GM19023 (cell line): Measurements from ENCODE around the gene CD36.
"Not testable (repeated sequence)": the region's sequence is repeated elsewhere in the genome, so short reads cannot be mapped to it uniquely, and the experiment has no call there.

ENCODE experiments used
- ATAC-seq: cut with Tn5 transposase; IDR thresholded peaks from one replicate; pipeline ENCODE4 v1.9.1; 2021; ENCODE audit warnings: mild to moderate bottlenecking, moderate library complexity; ENCODE audit not compliant: unreplicated experiment

The CD36 gene

DNA sequence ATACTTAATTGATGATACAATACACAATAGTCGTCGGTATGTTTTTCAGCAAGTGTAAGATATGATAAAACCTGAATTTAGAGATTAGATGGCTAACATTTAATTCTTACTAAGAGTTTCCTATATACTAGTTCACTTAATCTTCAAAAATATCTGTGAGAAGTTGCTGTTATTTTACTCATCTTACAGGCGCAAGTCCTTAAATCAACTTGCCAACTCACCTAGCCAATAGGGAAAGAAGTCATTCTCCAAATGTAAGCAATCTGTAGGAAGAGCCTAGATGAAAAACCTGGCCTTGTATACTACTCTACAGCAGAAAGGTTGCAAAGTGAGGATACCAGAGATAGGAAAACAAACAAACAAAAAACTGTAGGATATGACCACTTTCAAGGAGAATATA, 10.6 kb downstream of the CD36 start:
- no peak for ATAC-seq

DNA sequence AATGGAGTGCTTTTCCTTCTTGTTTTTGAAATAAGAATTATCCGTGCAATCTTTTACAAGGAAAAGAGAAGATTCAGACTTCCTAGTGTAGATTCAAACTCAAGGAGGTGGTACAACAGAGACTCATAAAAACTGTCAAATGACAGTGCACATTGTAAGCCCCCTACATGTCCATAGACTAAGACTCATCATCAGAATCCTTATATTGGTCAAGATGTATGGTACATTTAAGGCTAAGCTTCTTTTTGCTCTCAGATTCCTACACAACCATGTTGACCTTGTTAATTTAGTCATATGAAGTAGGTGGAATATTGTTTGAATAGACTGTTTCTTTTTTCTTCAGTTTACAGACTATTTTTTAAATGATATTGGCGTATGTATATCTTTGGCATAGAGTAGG, 11.6 kb downstream of the CD36 start:
- ATAC-seq: no peak

DNA sequence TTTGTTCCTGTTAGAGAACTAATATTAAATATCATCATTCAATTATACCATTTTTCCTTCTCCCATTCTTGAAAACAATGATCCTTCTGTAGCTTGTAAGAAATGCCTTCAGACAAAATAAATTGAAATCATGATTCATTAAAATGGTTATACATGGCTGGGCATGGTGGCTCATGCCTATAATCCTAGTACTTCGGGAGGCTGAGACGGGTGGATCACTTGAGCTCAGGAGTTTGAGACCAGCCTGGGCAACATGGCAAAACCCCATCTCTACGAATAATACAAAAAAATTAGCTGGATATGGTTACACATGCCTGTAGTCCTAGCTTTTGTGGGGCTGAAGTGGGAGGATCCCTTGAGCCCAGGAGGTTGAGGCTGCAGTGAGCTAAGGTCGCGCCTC, 13.0 kb downstream of the CD36 start:
- no peak for ATAC-seq

DNA sequence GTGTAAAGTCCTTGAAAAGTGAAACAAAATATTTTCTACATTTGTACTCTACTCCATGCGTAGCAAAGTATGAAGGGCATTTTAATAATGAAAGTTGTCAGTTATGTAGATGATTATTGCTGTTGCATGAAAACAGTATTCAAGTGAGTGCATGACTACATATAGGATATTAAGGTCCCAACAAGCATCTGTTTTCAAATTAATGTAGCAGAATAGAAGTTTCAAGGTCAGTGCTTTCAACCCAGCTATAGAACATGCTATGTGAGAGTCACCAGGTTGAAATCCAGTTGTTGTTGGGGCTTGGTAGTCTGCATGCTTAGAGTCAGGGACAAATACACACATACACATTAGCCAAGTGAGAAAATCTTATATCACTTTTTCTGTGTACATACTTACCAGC, 14.8 kb downstream of the CD36 start:
- ATAC-seq: no peak

DNA sequence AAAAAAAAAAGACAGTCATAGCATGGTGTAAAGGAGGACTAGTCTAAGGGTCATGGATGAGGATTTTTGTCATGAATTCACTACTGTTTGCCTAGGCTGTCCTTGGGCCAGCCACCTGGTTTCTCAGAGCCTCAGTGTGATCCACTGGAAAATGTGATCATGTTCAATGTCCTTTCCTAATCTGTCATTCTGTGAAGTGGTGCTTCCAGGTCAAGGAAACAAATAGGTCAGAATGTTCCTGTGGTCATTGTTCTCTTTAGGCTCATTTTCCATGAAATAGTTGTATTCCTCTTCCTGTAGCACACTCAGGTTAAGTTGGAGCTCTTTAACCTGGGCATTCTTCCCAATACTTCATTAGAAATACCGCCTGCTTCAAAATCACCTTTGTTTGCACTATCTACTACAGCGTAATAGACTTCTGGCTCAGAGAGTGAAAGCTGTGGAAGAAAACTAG, 16.5 kb downstream of the CD36 start:
- ATAC-seq: no peak

DNA sequence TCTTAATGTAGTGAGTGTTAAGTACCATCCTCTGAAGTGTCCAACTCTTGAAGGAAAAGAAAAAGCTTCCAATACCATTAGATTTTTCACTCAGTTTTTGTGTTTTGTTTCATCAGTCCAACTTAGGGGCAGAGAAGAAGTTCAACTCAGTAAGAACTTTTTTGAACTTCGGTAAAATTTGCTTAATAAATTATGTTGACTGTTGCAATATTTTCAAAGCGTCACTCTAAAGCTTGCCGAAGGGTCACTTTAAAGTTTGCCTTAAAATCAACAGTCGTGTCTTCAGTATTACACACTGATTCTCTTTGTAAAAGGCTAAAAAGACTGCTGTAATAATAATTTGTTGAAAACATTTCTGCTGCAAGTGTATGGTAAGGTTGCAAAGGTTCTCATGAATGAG, 17.6 kb downstream of the CD36 start:
- no peak for ATAC-seq

DNA sequence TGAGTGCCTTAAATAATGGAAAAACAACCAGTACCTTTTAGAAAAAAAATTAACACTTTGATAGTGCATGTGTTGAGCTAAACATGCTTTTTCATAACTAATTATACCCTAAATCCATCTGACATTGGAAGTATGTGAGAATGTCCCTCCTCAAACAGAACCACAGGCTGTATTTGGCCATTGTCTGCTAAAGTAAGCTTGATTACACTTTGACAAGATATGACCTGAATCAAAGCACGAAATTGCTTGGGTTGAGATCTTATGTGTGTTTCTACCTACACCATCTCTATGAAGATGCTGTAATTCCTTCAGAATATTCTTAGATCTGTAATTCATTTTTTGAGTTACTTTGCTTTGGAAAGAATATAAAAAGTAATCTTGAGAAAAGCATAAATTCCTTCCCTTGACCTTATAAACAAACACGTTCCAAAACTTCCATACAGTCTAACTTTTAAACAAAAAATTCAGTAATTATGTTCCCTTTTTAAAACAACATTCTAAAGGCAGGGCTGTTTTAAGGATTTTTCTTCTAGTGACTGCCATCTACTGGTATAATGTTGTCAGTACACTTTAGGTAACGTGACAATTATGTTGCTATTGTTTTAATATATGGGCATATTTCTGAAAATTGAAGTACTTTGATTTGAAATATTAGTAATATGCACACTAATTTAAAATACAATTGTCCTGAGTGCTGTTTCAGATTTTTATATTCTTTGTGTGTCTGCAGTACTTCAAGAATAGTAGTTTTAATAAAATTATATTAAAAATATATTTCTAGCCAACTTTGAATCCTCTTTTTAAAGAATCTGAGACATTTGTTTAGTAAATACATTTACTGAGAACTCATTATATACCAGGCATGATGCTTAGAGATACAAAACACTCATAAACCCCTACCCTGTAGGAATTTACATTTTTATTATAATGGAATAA, 20.9 kb downstream of the CD36 start:
- ATAC-seq: no peak

DNA sequence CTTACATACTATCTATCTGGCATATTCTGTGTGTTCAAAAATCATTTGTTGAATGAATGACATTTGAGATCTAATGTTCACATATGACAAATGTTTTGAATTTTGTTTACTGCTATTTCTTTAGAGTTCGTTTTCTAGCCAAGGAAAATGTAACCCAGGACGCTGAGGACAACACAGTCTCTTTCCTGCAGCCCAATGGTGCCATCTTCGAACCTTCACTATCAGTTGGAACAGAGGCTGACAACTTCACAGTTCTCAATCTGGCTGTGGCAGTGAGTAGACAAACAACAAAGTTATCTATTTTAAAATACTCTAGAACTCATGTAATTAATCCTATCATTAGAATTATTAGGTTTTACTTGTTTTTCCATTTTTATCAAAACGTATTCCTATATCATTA, 22.5 kb downstream of the CD36 start:
- no peak for ATAC-seq

DNA sequence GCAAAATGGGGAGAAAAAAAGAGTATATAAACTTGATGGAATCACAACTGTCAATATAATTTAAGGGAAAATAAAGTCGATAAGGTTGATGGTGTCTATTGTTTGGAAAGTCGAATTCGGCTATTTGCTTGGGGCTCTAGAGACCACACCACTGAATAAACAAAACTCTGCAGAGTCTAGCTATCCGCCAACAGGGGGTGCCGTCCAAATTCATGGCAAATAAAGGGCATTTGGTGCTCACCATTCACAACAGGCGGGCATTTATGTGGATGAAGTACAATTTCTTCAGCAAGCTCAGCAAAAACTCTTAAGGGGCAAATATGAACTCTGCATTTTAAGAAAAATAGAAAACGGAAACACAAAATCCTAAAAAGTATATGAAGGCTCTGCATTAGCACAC, 23.3 kb downstream of the CD36 start:
- no peak for ATAC-seq

DNA sequence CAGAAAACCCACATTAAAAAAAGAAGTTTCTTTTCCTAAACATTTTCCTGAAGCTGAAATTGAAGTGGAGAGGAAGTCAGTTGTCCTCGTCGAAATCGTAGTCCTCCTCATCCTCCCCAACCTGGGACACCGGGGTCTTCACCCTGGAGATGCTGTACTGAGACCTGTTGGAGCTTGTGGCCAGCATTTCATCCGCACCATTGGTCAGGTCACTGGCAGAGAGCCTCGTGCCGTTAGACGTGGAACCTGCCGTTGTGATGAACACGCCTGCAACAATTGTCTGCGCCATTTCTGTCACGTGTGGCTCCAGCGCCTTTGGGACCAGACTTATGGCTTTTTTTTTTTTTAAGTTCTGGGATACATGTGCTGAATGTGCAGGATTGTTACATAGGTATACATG, 23.8 kb downstream of the CD36 start:
- no peak for ATAC-seq

DNA sequence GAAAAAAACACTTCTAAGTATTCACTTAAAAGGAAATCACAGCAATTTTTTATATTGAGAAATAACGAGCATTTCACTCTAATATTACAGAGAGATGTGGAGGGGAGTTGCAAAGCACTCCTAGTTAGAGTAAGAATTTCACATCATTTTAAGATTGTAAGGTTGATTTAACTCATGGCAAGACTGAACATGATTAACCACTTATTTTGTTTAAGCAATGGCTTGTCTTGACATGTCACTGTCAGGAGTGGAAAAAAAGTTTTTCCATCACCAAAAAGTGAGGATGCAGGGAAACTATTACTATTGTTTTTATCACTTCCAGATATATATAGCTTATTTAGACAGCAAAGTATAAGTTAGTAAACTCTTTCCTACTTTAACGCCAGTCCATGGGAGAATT, 27.1 kb downstream of the CD36 start:
- no peak for ATAC-seq

DNA sequence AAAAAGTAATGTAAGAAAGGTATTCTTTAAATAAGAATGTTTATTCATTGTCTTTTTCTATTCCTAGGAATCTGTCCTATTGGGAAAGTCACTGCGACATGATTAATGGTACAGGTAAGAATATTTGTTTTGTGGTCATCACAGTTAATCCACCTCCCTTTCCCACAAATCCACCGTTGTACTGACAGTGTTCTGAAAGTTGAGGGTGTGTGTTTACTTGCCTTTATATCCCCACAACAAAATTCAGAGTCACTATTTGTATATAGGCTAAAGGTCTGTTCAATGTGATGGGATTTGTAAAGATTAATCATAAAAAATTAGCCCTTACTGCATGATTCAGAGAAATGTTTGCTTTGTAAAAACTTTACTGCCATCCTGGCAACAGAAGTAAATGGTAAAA, 27.9 kb downstream of the CD36 start:
- no peak for ATAC-seq

DNA sequence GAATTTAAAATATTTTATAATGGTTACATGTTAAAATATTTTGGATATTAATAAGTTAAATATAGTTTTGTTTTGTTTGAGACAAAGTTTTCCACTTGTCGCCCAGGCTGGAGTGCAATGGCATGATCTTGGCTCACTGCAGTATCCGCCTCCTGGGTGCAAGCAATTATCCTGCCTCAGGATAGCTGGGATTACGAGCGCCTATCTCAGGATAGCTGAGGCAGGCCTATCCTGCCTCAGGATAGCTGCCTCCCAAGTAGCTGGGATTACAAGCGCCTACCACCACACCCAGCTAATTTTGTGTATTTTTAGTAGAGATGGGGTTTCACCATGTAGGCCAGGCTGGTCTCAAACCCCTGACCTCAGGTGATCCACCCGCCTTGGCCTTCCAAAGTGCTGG, 30.9 kb downstream of the CD36 start:
- ATAC-seq: not testable (repeated sequence)

DNA sequence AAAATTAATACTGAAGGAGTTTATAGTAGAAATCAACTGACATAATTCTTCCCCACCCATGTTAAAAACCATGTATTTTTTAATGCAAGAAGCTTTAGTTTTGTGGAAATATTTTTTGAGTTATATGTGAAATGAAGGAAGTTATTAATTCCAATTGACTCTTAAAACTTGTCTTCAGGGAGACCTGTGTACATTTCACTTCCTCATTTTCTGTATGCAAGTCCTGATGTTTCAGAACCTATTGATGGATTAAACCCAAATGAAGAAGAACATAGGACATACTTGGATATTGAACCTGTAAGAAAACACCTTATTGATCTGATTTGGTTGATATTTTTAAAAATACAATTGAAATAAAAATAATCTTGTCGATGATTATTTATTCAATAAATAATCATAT, 33.3 kb downstream of the CD36 start:
- no peak for ATAC-seq

DNA sequence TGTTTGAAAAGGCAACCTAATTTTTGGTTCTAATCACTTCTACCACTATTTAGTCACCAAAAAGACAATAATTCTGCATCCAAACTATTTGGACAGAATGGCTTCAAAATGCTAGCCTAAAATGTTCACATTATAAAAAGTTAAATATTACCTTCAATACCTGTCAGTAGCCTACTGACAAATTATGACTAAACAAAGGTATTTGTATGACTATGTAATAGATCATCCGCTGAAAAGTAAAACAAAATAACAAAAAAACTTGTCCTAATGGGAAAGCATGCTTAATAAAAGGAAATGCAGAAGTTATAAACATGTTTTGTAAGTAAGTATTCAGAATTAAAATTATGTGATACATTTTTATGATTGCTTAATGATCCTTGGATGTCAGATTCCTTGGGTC, 36.6 kb downstream of the CD36 start:
- no peak for ATAC-seq

DNA sequence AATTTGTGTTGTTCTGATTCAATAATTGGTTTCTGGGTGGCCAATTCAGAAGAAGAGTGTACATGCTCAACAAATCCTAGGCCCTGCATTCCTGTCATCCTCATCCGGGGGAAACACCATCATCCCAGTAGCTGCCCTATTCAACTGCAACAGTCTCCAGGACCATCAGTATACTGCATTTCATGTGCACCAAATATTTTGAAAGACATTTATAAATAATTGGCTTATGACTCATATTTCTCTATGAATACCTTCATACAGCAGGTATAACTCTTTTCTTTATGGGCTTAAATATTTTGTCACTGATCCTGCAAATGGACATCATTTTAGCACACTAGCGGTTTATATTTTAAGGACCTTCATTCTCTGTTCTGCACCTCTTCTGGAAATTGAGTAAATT, 38.0 kb downstream of the CD36 start:
- ATAC-seq: no peak

DNA sequence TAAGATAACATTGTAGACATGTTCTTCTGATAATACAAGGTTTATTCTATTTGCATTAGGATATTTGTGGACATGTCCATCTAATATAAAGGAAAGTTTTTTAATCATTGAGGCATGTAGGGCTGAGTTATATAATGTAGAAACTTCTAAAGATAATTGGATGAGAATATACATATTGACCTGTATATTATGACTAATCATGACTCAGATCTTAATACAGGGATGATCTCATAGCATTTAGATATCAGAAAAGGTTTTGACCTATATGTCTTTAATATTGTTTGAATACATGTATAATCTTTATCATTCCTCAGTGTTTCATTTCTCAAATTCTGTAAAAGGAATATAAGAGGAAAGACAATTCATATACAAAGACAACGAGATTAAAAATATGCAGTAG, 39.2 kb downstream of the CD36 start:
- ATAC-seq: no peak

DNA sequence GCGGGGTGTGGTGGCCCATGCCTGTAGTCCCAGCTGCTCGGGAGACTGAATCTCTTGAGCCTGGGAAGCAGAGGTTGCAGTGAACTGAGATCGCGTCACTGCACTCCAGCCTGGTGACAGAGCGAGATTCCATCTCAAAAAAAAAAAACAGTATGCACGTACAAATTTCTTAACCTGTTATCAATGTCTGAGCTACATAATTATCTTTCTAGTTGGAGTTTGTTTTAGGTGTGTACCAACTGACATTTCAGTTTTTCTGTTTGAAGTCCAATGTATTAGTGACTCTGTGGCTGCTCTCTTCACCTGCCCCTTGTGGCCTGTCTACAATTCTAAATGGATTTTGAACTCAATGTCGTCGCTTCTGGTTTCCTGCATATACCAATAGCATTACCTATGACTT, 40.3 kb downstream of the CD36 start:
- ATAC-seq: no peak

DNA sequence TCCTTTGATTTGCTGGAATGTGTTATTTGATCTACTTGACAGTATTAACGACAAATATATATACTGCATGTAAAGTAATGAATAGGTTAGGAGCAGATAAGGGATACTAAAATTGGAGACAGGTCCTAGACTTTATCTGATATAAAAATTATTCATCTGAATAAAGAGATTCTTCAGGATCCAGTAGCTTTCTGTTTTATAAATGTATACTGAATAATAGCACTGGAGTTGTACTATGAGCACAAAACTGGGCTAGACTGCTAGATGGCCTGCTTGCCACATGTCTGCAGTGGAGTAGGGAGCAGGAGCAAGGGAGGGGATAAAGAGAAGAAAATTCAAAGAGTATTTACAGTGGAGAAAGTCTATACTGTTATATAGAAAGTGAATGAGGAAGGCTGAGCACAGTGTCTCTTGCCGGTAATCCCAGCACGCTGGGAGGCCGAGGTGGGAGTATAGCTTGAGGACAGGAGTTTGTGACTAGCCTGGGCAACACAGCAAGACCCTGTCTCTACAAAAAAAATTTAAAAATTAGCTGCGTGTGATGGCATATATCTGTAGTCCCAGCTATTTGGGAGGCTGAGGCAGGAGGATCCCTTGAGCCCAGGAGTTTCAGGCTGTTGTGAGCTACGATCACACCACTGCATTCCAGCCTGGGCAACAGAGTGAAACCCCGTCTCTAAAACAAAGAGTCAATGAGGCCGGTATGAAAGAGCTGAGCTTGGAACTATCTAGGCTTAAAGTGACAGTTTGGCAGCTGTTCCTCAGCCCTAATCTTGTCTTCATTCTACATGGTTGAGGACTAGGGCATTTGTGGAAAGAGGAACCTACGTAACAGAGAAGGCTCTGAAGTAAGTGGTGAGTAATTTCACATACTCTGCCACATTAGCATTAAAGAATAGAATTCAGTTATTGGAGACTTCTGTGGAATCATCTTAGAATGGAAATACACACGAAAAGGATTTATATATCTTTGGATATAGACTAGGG, 41.8 kb downstream of the CD36 start:
- no peak for ATAC-seq

DNA sequence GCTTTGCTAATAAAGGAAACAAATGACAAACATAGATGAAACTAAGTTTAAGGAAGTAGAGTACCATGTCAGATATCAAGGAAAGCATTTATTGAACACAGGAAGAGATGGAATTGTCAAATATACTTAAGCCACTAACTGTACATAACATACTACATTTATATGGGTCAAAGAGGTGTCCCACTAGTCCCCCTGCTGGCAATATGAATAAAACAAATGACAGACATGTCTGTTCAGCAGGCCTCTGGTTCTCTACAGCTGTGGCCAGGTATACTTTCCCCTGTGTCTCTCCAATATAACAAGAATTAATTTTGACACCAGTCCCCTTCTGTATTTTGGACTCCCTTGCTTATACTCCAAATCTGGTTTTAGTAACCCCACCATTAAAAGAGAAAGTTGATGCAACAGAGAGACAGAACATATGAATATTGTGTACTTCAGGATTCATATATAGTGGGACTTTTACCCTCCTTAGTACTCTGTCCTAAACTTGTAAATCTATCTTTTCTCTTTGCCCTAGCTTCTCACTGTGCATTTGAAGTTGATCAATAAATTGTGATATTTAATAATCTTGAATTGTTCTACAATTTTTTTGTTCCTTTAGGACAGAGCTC, 42.9 kb downstream of the CD36 start:
- ATAC-seq: no peak

DNA sequence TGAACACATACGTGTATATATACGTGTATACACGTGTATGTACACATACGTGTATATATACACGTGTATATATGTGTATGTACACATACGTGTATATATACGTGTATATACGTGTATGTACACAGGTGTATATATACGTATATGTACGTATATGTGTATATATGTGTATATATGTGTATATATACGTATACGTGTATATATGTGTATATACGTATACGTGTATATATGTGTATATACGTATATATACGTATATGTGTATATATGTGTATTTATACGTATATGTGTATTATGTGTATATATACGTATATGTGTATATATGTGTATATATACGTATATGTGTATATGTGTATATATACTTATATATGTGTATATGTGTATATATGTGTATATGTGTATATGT, 44.3 kb downstream of the CD36 start:
- no peak for ATAC-seq
